K562 (cell line): ENCODE measurements around the gene NUFIP2. TPM values are rescaled to one million over a fixed set of nuclear protein-coding genes. Genes with fewer than 3 reads are reported as not detected.

ENCODE experiments used
- ATAC-seq: fragments of 200-7000 bp; cut with Tn5 transposase; 3 replicates; pipeline ENCODE4 v1.9.1; 2020; ENCODE audit warnings: moderate library complexity
- BruUV-seq: library from RNA; stranded (reverse); fragments of 400-500 nt; replicated peaks from 2 replicates; lab custom pipeline; 2021; lab: Mats Ljungman, UMichigan
- CTCF ChIA-PET: fragments of 300-600 bp; formaldehyde crosslinking; extraction: SDS; loops from one replicate; lab custom pipeline; 2021; ENCODE audit warnings: low intra/inter-chr PET ratio; lab: Yijun Ruan, JAX
- POLR2A ChIA-PET: fragments of 300-600, 350-650 bp; sonication (Branson Sonifier 250); formaldehyde crosslinking; extraction: SDS; loops from one replicate; lab custom pipeline; 2021; ENCODE audit warnings: antibody characterized with exemption, inconsistent platforms; lab: Yijun Ruan, JAX
- DNase-seq, 4 experiments: peaks; one replicate each; pipeline versions ENCODE4 v3.0.0 to v3.0.0-alpha.2; 2011 to 2018; ENCODE audit warnings: low spot score in 3 of 4, mixed read lengths in 3 of 4; ENCODE audit errors: extremely low read depth in 1 of 4
- FAIRE-seq: peaks from 2 replicates; lab custom pipeline; 2011; peaks lifted over from hg19 to GRCh38; lab: Jason Lieb, UNC
- H2AFZ ChIP-seq: 2 replicates; pipeline ENCODE4 v1.6.0; 2011; ENCODE audit warnings: low read depth, low read length, control low read depth, inconsistent platforms
- H3K27ac ChIP-seq: fragments of 200-600 bp; 3 replicates; pipeline ENCODE4 v1.8.0; 2011; ENCODE audit warnings: low read depth, mild to moderate bottlenecking, control low read depth, inconsistent platforms, low read length, moderate library complexity, mixed read lengths; ENCODE audit errors: extremely low read depth
- H3K27me3 ChIP-seq, 2 experiments: fragments of 300-600 bp in 1 of 2; 2 replicates in 1 of 2; 3 replicates in 1 of 2; pipeline versions ENCODE4 v1.6.0 to v1.8.0; 2011; ENCODE audit warnings: inconsistent platforms in 2 of 2, low read length in 2 of 2, mild to moderate bottlenecking in 1 of 2, mixed read lengths in 1 of 2, moderate library complexity in 1 of 2; ENCODE audit not compliant: control insufficient read depth in 2 of 2, insufficient read depth in 2 of 2
- H3K36me3 ChIP-seq: fragments of 300-600 bp; 3 replicates; pipeline ENCODE4 v1.8.0; 2011; ENCODE audit warnings: mild to moderate bottlenecking, low read length, inconsistent platforms; ENCODE audit not compliant: control insufficient read depth, insufficient read depth
- H3K4me1 ChIP-seq, 2 experiments: fragments of 200-600 bp in 1 of 2; replicated peaks in 1 of 2; 2 replicates in 1 of 2; 3 replicates in 1 of 2; pipeline versions ENCODE4 v1.5.1 to v1.8.0; 2011; ENCODE audit warnings: inconsistent platforms in 2 of 2, low read length in 2 of 2, mild to moderate bottlenecking in 1 of 2, mixed read lengths in 1 of 2, moderate library complexity in 1 of 2; ENCODE audit not compliant: control insufficient read depth in 2 of 2, insufficient read depth in 2 of 2
- H3K4me2 ChIP-seq: 2 replicates; pipeline ENCODE4 v1.6.1; 2011; ENCODE audit warnings: low read length, control low read depth, inconsistent platforms, mixed read lengths; ENCODE audit not compliant: insufficient read depth
- H3K4me3 ChIP-seq: fragments of 200-600 bp; sonication (generic), shearing (Covaris generic); 2 replicates; pipeline ENCODE4 v1.5.1; 2016; ENCODE audit warnings: control low read depth, inconsistent platforms
- H3K79me2 ChIP-seq: fragments of 200-600 bp; 3 replicates; pipeline ENCODE4 v1.8.0; 2011; ENCODE audit warnings: low read length, inconsistent platforms; ENCODE audit not compliant: control insufficient read depth, insufficient read depth
- H3K9ac ChIP-seq, 2 experiments: 2 replicates each; pipeline versions ENCODE4 v1.6.0 to v1.6.1; 2011; ENCODE audit warnings: low read depth in 2 of 2, low read length in 2 of 2, control low read depth in 1 of 2, inconsistent platforms in 1 of 2, mild to moderate bottlenecking in 1 of 2, mixed read lengths in 1 of 2; ENCODE audit not compliant: insufficient read depth in 1 of 2
- H3K9me1 ChIP-seq: one replicate; pipeline ENCODE4 v1.6.0; 2011; ENCODE audit warnings: inconsistent platforms, mild to moderate bottlenecking, low read length, moderate library complexity; ENCODE audit not compliant: control insufficient read depth, insufficient read depth
- H3K9me3 ChIP-seq: replicated peaks from 2 replicates; pipeline ENCODE4 v1.5.1; 2011; ENCODE audit warnings: low read depth, low read length, inconsistent platforms; ENCODE audit not compliant: control insufficient read depth, insufficient read depth
- H4K20me1 ChIP-seq: replicated peaks from 2 replicates; pipeline ENCODE4 v1.6.1; 2011; ENCODE audit warnings: low read length, inconsistent platforms, mixed read lengths; ENCODE audit not compliant: control insufficient read depth, insufficient read depth
- ATF3 ChIP-seq, 2 experiments: fragments of 450-650 bp in 1 of 2; sonication (generic) in 1 of 2; formaldehyde crosslinking in 1 of 2; IDR thresholded peaks in 1 of 2; conservative IDR thresholded peaks in 1 of 2; 2 replicates each; pipeline versions ENCODE4 v1.6.1 to v1.8.1; 2016 to 2023; ENCODE audit warnings: mild to moderate bottlenecking in 2 of 2, moderate library complexity in 2 of 2, inconsistent platforms in 1 of 2, missing genetic modification reagents in 1 of 2
- GTF3C2 ChIP-seq: IDR thresholded peaks from 3 replicates; pipeline ENCODE4 v1.6.1; 2011; ENCODE audit warnings: borderline replicate concordance, mild to moderate bottlenecking, moderate library complexity; ENCODE audit not compliant: insufficient read length; ENCODE audit errors: extremely low read depth
- HDAC1 ChIP-seq, 2 experiments: fragments of 450-650 bp; IDR thresholded peaks; 2 replicates each; pipeline ENCODE4 v1.6.1; 2016 to 2017; ENCODE audit warnings: inconsistent platforms in 1 of 2, mild to moderate bottlenecking in 1 of 2, moderate library complexity in 1 of 2
- HNRNPH1 ChIP-seq: fragments of 200-400 bp; formaldehyde crosslinking; optimal IDR thresholded peaks from 2 replicates; pipeline ENCODE3; 2017; ENCODE audit warnings: low read depth, mild to moderate bottlenecking, low read length, moderate library complexity
- MTA3 ChIP-seq: fragments of 450-650 bp; formaldehyde crosslinking; IDR thresholded peaks from 2 replicates; pipeline ENCODE4 v1.6.1; 2017; ENCODE audit warnings: mild to moderate bottlenecking, borderline replicate concordance
- NCOA2 ChIP-seq, 2 experiments: fragments of 450-650 bp; IDR thresholded peaks; 2 replicates each; pipeline ENCODE4 v1.6.1; 2018; ENCODE audit warnings: mild to moderate bottlenecking in 2 of 2, moderate library complexity in 1 of 2; ENCODE audit not compliant: partially characterized antibody in 2 of 2
- POLR2B ChIP-seq: fragments of 450-650 bp; IDR thresholded peaks from 2 replicates; pipeline ENCODE4 v1.6.1; 2018; ENCODE audit warnings: low read depth; ENCODE audit not compliant: partially characterized antibody
- SAFB ChIP-seq: fragments of 200-400 bp; formaldehyde crosslinking; IDR thresholded peaks from 2 replicates; pipeline ENCODE4 v1.6.1; 2017; ENCODE audit warnings: low read depth, low read length, borderline replicate concordance
- SAP30 ChIP-seq: fragments of 200-600 bp; sonication (generic); IDR thresholded peaks from 2 replicates; pipeline ENCODE4 v1.6.1; 2012; ENCODE audit warnings: borderline replicate concordance, low read depth, mild to moderate bottlenecking, moderate library complexity, low read length, control low read depth, inconsistent platforms; ENCODE audit not compliant: insufficient read depth, poor library complexity, severe bottlenecking
- SMARCA4 ChIP-seq: fragments of 450-650 bp; IDR thresholded peaks from 2 replicates; pipeline ENCODE4 v1.6.1; 2016
- SMC3 ChIP-seq: conservative IDR thresholded peaks from 2 replicates; pipeline ENCODE4 v1.6.1; 2011; ENCODE audit warnings: low read depth, low read length, improper control_type of control experiment; ENCODE audit not compliant: insufficient read depth
- ZFP36 ChIP-seq: fragments of 150-350 bp; IDR thresholded peaks from 2 replicates; pipeline ENCODE4 v1.6.1; 2018; ENCODE audit warnings: low read length, low read depth; ENCODE audit not compliant: partially characterized antibody
- ZNF764 ChIP-seq: fragments of 250-450 bp; sonication (Bioruptor Pico); IDR thresholded peaks from 2 replicates; pipeline ENCODE4 v1.4.0; 2020; ENCODE audit warnings: low read depth, mild to moderate bottlenecking, moderate library complexity
- ZNF780A ChIP-seq: fragments of 250-450 bp; sonication (Bioruptor Pico); IDR thresholded peaks from 2 replicates; pipeline ENCODE4 v1.5.0; 2021; ENCODE audit warnings: mild to moderate bottlenecking
- WGBS: fragments of 100-300 bp; shearing (Covaris generic); methylation state at CpG from one replicate; pipeline ENCODE4 v1.1.6; 2016; ENCODE audit warnings: low coverage, mixed read lengths; ENCODE audit not compliant: insufficient coverage; ENCODE audit errors: missing lambda C conversion rate; 5-methylcytosine and 5-hydroxymethylcytosine counted together
- in situ Hi-C: fragments of 300-500 bp; cut with MboI; formaldehyde crosslinking; loops from 4 replicates; pipeline ENCODE4 v1.15.0; 2018; ENCODE audit warnings: inconsistent platforms, mixed read lengths
- intact Hi-C: fragments of 100-400 bp; cut with micrococcal nuclease; formaldehyde crosslinking; loops from 2 replicates; pipeline ENCODE4 v1.14.2; 2022
- polyA plus RNA-seq, 8 experiments: library from polyadenylated mRNA; depleted of rRNA in 4 of 8; stranded (reverse) in 5 of 8; unstranded in 3 of 8; fragments of >200 nt; fragmentation: Nextera tagmentation in 2 of 8; fragmentation: Illumina TruSeq in 1 of 8; extraction: Ambion mirVana in 2 of 8; extraction: Trizol in 1 of 8; gene quantifications; 2 replicates each; pipeline versions ENCODE4 v1.2.1 to v1.2.3, GENCODE V29; 2011 to 2014; ENCODE audit warnings: inconsistent platforms in 1 of 8, missing spikeins in 1 of 8
- total RNA-seq, 7 experiments: library from RNA; depleted of rRNA in 6 of 7; stranded (reverse); fragments of >200 nt in 6 of 7; fragmentation: Illumina TruSeq in 2 of 7; extraction: Trizol in 2 of 7; gene quantifications; 2 replicates each; pipeline versions ENCODE4 v1.2.1 to v1.2.3, GENCODE V29; 2011 to 2021; ENCODE audit warnings: low replicate concordance in 1 of 7
- TF ChIP-seq, protein P1 (sequence below): fragments of 450-650 bp; formaldehyde crosslinking; IDR thresholded peaks from 2 replicates; pipeline ENCODE4 v1.4.0; 2020; ENCODE audit warnings: mild to moderate bottlenecking, moderate library complexity

The NUFIP2 gene
- total and polyA plus RNA-seq, 9 of the 15 experiments (the other 6 are each of a cell fraction or from before 2014, with no cell fraction given): 4.9 to 40.7 (median 18.5) TPM

GRCh38 chr17:29219378-29220047 lies 74.4 kb downstream of the NUFIP2 start:
- Histone ChIP-seq H3K9ac (no peak overlapping the region), H3K27ac (no peak overlapping the region), H2AFZ (peak overlapping the region; percentile 70), H3K9me3 (no peaks in the 10 kb centered on the region), H3K4me3 (no peak overlapping the region), H3K36me3 (no peaks in the 10 kb centered on the region), H3K9me1 (no peaks in the 10 kb centered on the region), H3K4me1 (peaks cover 0 to 3% of the 10 kb centered on the region in 2 experiments; a peak in 1 of 5 replicates), H3K79me2 (no peaks in the 10 kb centered on the region), H3K27me3 (no peaks in the 10 kb centered on the region), H3K4me2 (0 out of 2 replicates have a peak overlapping the region, but pooled peaks have one; percentile 26), H4K20me1 (no peaks in the 10 kb centered on the region)
- DNase-seq (peak; percentile 84 to 91 (median 90)), FAIRE-seq (peak; percentile 89), ATAC-seq (peak; percentile 98)
- BruUV-seq: no TSS peak
- in situ Hi-C loops (no loop called here), intact Hi-C loops (loop anchor here (1.0 kb wide), 2 partner anchors 70 to 95 kb away; no protein-coding TSS in a partner anchor)
- WGBS: 12% methylated on average over 14 of the region's 14 CpGs
- POLR2A ChIA-PET: interaction anchor here (1.7 to 1.8 kb wide), 2 partner anchors 13 to 16 kb away, joined by 3 to 6 read pairs; no protein-coding TSS in a partner anchor
- CTCF ChIA-PET: interaction anchor here (0.6 to 1.8 kb wide), 8 partner anchors 9 to 353 kb away, joined by 3 to 19 read pairs (median 4); no protein-coding TSS in a partner anchor
- no peak for TF ChIP-seq POLR2B
- TF ChIP-seq ZNF764: no peak
- no peak for TF ChIP-seq SAP30
- no peak for TF ChIP-seq HNRNPH1
- TF ChIP-seq SMARCA4: peak; percentile 53; the same call in 1 of the 2 replicates
- TF ChIP-seq ZFP36: peak; percentile 44
- TF ChIP-seq HDAC1 (IDR thresholded peaks at IDR 0.05): no peak
- no peak for TF ChIP-seq SAFB
- no peak for TF ChIP-seq NCOA2 (IDR thresholded peaks at IDR 0.05; ENCODE audit: partially characterized antibody in 2 of 2)
- TF ChIP-seq MTA3: no peak
- TF ChIP-seq GTF3C2: no peak
- no peak for TF ChIP-seq ZNF780A (CRISPR knock-in tag)
- TF ChIP-seq ATF3 (IDR thresholded peaks at IDR 0.05): no peak
- no peak for TF ChIP-seq ATF3 (CRISPR knock-in tag; conservative IDR thresholded peaks at IDR 0.05)
- TF ChIP-seq, protein P1, sequence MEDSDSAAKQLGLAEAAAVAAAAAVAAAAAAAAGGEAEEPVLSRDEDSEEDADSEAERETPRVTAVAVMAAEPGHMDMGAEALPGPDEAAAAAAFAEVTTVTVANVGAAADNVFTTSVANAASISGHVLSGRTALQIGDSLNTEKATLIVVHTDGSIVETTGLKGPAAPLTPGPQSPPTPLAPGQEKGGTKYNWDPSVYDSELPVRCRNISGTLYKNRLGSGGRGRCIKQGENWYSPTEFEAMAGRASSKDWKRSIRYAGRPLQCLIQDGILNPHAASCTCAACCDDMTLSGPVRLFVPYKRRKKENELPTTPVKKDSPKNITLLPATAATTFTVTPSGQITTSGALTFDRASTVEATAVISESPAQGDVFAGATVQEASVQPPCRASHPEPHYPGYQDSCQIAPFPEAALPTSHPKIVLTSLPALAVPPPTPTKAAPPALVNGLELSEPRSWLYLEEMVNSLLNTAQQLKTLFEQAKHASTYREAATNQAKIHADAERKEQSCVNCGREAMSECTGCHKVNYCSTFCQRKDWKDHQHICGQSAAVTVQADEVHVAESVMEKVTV (CRISPR knock-in tag): peak; percentile 74
- peak; percentile 90 for TF ChIP-seq SMC3
